ENCODE data around the gene COPS6.

Gene COPS6

GRCh38 chr7:100101016-100101862 is 12.5 kb downstream of the COPS6 start, which contains the start of the genes AP4M1 and MCM7 (continued):
- peak; percentile 59; the same call in 1 of the 2 replicates for TF ChIP-seq WT1 (tag by site-specific recombination; IDR thresholded peaks at IDR 0.05)
- TF ChIP-seq KLF7 (tag by site-specific recombination; IDR thresholded peaks at IDR 0.05; ENCODE audit: borderline replicate concordance), result peak; percentile 23; the same call in 1 of the 2 replicates
- TF ChIP-seq ELK4 (IDR thresholded peaks at IDR 0.05; ENCODE audit: borderline replicate concordance, low read depth, low read length), result no peak
- TF ChIP-seq TRIM28 (IDR thresholded peaks at IDR 0.05; ENCODE audit: borderline replicate concordance, low read length), result no peak
- no peak for TF ChIP-seq ZNF585B (tag by site-specific recombination; IDR thresholded peaks at IDR 0.05)
- no peak for TF ChIP-seq GLIS1 (tag by site-specific recombination; IDR thresholded peaks at IDR 0.05)
- TF ChIP-seq ZNF747 (tag by site-specific recombination; IDR thresholded peaks at IDR 0.05), result no peak
- TF ChIP-seq ZNF777 (tag by site-specific recombination; IDR thresholded peaks at IDR 0.05; ENCODE audit: borderline replicate concordance), result no peak
- no peak for TF ChIP-seq IKZF3 (tag by site-specific recombination; IDR thresholded peaks at IDR 0.05)
- peak; percentile 50; the same call in 1 of the 2 replicates for TF ChIP-seq ZNF394 (tag by site-specific recombination; IDR thresholded peaks at IDR 0.05; ENCODE audit: borderline replicate concordance)
- no peak for TF ChIP-seq ZNF16 (tag by site-specific recombination; IDR thresholded peaks at IDR 0.05; ENCODE audit: low read depth)
- no peak for TF ChIP-seq ZNF354C (tag by site-specific recombination; IDR thresholded peaks at IDR 0.05; ENCODE audit: borderline replicate concordance, low read depth)
- peak; percentile 73 for TF ChIP-seq ZNF76 (tag by site-specific recombination; IDR thresholded peaks at IDR 0.05; ENCODE audit: borderline replicate concordance, low read depth)
- TF ChIP-seq PRDM6 (tag by site-specific recombination; IDR thresholded peaks at IDR 0.05), result no peak
- TF ChIP-seq ZNF2 (tag by site-specific recombination; IDR thresholded peaks at IDR 0.05), result peak; percentile 14; the same call in 1 of the 2 replicates
- no peak for TF ChIP-seq TCF7L2 (IDR thresholded peaks at IDR 0.05; ENCODE audit: borderline replicate concordance, low read depth, low read length)
- TF ChIP-seq ZNF791 (tag by site-specific recombination; IDR thresholded peaks at IDR 0.05), result no peak
- TF ChIP-seq ZNF518A (tag by site-specific recombination; conservative IDR thresholded peaks at IDR 0.05; ENCODE audit: low read depth), result no peak
- TF ChIP-seq ZNF302 (tag by site-specific recombination; IDR thresholded peaks at IDR 0.05; ENCODE audit: low read depth), result no peak
- TF ChIP-seq ZNF423 (tag by site-specific recombination; IDR thresholded peaks at IDR 0.05), result no peak
- peak; percentile 11; the same call in 1 of the 2 replicates for TF ChIP-seq ZNF629 (tag by site-specific recombination; IDR thresholded peaks at IDR 0.05)
- TF ChIP-seq BCL6B (tag by site-specific recombination; IDR thresholded peaks at IDR 0.05), result no peak
- no peak for TF ChIP-seq SETDB1 (IDR thresholded peaks at IDR 0.05; ENCODE audit: insufficient read length, low read length)
- no peak for TF ChIP-seq ZNF114 (tag by site-specific recombination; IDR thresholded peaks at IDR 0.05)
- no peak for TF ChIP-seq ZNF48 (tag by site-specific recombination; IDR thresholded peaks at IDR 0.05)
- peak; percentile 67 for TF ChIP-seq ZEB2 (tag by site-specific recombination; IDR thresholded peaks at IDR 0.05)
- peak; percentile 98 for TF ChIP-seq SP2 (tag by site-specific recombination; IDR thresholded peaks at IDR 0.05)
- TF ChIP-seq BCL11A (tag by site-specific recombination; IDR thresholded peaks at IDR 0.05; ENCODE audit: low read depth), result peak; percentile 88; the same call in 1 of the 2 replicates

All from HEK293 (cell line).